Small intestine (tissue), 7 donors: ENCODE results near the gene AGBL3. TPM values are rescaled to one million over a fixed set of nuclear protein-coding genes. Genes with fewer than 3 reads are reported as not detected.

Experiments
- DNase-seq, 2 donors: peaks; one replicate each; pipeline versions ENCODE4 v3.0.0 to v3.0.0-alpha.2; 2013
- FAIRE-seq: peaks from 2 replicates; lab custom pipeline; 2012; peaks lifted over from hg19 to GRCh38; lab: Jason Lieb, UNC
- H3K27ac ChIP-seq, 3 donors: one replicate each; pipeline ENCODE4 v1.5.1; 2013; ENCODE audit warnings: low read length in 2 of 3, mild to moderate bottlenecking in 2 of 3, control low read depth in 1 of 3, inconsistent platforms in 1 of 3, low read depth in 1 of 3, moderate library complexity in 1 of 3
- H3K27me3 ChIP-seq, 3 donors: one replicate each; pipeline ENCODE4 v1.6.1; 2013; ENCODE audit warnings: low read length in 3 of 3, inconsistent platforms in 1 of 3; ENCODE audit not compliant: control insufficient read depth in 3 of 3, insufficient read depth in 3 of 3
- H3K36me3 ChIP-seq, 3 donors: one replicate each; pipeline ENCODE4 v1.6.1; 2013; ENCODE audit warnings: low read length in 3 of 3, inconsistent platforms in 1 of 3, low read depth in 1 of 3, mild to moderate bottlenecking in 1 of 3, moderate library complexity in 1 of 3; ENCODE audit not compliant: control insufficient read depth in 3 of 3, insufficient read depth in 2 of 3
- H3K4me1 ChIP-seq, 3 donors: one replicate each; pipeline ENCODE4 v1.6.1; 2013; ENCODE audit warnings: low read length in 2 of 3, inconsistent platforms in 1 of 3, low read depth in 1 of 3, mild to moderate bottlenecking in 1 of 3, moderate library complexity in 1 of 3; ENCODE audit not compliant: control insufficient read depth in 3 of 3, insufficient read depth in 2 of 3
- H3K4me3 ChIP-seq, 3 donors: one replicate each; pipeline ENCODE4 v1.5.1; 2013; ENCODE audit warnings: low read length in 3 of 3, control low read depth in 1 of 3, inconsistent platforms in 1 of 3, low read depth in 1 of 3, mild to moderate bottlenecking in 1 of 3, moderate library complexity in 1 of 3
- H3K9me3 ChIP-seq, 2 donors: one replicate each; pipeline ENCODE4 v1.6.1; 2013; ENCODE audit warnings: low read depth in 1 of 2, low read length in 1 of 2; ENCODE audit not compliant: control insufficient read depth in 2 of 2, insufficient read depth in 1 of 2
- WGBS, 3 donors: extraction: QIAGEN DNeasy Blood & Tissue Kit; methylation state at CpG; one replicate each; pipeline ENCODE4 v1.1.7; 2013; 5-methylcytosine and 5-hydroxymethylcytosine counted together
- polyA plus RNA-seq, 4 donors: library from polyadenylated mRNA; stranded (reverse) in 3 of 4; unstranded in 1 of 4; fragments of 200-250 nt in 3 of 4; fragments of 120-200 nt in 1 of 4; gene quantifications; one replicate each; pipeline versions ENCODE4 v1.2.1 to v1.2.3, GENCODE V29; 2013
- donor health status: healthy with polysubstance abuse.
- donor health status: control.
- donor health status: control.
- donor health status: Bipolar disorder and iron deficiency.
- donor health status: healthy.

Gene AGBL3
- polyA plus RNA-seq, 4 donors, result 0.27 to 3.8 (median 0.88) TPM

- Histone ChIP-seq H3K36me3 (no peaks in the 10 kb centered on the region), H3K4me1 (no peaks in the 10 kb centered on the region), H3K9me3 (peaks cover 0 to 16% of the 10 kb centered on the region in 2 donors), H3K27me3 (no peaks in the 10 kb centered on the region), H3K4me3 (no peak overlapping the region), H3K27ac (no peak overlapping the region)
- no peak for DNase-seq
- FAIRE-seq, result no peak
- WGBS, 3 donors, result 94 to 100% (median 95%) methylated on average over 1 of the region's 1 CpG
These were observed 105.4 kb downstream of the AGBL3 start for GRCh38 chr7:135091717-135092116.

DNA sequence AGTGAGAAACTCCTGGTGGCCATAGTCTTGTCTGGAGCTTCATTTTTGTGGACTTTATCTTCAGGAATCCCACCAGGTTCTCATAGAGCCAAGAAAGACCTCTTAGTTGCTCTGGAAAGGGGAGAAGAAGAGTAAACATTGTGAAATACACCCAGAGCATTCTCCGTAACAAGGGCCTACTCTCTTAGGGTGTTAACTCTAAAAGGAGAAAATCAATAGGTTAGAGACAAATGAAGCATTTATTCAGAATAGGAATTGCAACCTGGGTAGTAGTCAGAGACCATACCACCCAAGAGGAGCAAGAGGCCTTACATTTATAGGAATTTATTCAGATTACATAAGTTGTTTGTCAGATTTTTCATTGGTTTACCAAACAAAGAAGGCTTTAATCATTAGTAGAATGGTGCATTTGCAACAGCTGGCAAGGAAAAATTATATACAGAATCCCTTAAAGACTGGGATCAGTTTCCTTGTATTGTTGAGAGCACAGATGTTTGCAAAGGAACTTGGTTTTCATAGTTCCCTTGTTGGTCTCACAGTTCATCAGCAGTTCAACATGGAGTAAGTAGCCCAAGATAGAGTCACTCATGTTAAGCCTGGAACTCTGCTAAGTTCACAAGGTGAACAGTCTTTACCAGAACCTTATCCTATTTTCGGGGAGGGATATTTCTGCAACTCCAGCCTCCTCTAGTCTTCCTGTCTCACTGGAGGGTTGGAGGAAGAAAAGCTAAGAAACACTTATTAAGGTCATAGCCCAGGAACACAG, 108.3 kb downstream of the AGBL3 start:
- Histone ChIP-seq H3K9me3 (peaks cover 0 to 11% of the 10 kb centered on the region in 2 donors), H3K4me1 (no peaks in the 10 kb centered on the region), H3K27ac (no peak overlapping the region), H3K36me3 (no peaks in the 10 kb centered on the region), H3K4me3 (no peak overlapping the region), H3K27me3 (no peaks in the 10 kb centered on the region)
- FAIRE-seq (no peak), DNase-seq (no peak)
- 82 to 92% (median 89%) methylated on average over 2 of the region's 2 CpGs for WGBS, 3 donors

DNA sequence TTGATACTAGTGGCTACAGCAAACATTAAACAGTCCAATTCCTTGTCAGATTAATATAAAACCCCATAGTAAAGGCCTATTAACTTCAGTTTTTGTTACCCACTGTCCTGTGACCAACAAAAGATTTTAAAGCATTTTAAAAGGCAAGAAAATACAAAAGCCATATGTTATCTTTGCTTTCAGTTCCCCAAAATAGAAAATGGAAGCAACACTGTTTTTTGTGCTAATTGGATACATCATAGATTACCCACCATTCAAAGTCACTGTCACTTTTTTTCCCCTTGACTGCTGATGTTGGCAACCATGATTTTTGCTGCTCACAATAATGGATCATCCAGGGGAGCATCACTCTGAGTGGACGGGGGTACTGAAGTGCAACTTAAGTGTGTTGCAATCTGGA, 109.1 kb downstream of the AGBL3 start:
- H3K4me3 ChIP-seq, result no peak overlapping the region
- FAIRE-seq, result no peak

GRCh38 chr7:135098391-135098790, 112.1 kb downstream of the AGBL3 start:
- Histone ChIP-seq H3K4me1 (no peaks in the 10 kb centered on the region), H3K9me3 (no peaks in the 10 kb centered on the region), H3K27ac (no peak overlapping the region), H3K36me3 (no peaks in the 10 kb centered on the region), H3K27me3 (no peaks in the 10 kb centered on the region), H3K4me3 (no peak overlapping the region)
- FAIRE-seq (no peak), DNase-seq (no peak)
- 48 to 51% (median 50%) methylated on average over 3 of the region's 3 CpGs for WGBS, 3 donors

More for the DNA sequence above, 109.1 kb downstream of the AGBL3 start:
- Histone ChIP-seq H3K27ac (no peak overlapping the region), H3K9me3 (peaks cover 0 to 3% of the 10 kb centered on the region in 2 donors), H3K36me3 (no peaks in the 10 kb centered on the region), H3K4me1 (no peaks in the 10 kb centered on the region), H3K27me3 (no peaks in the 10 kb centered on the region)
- no peak for DNase-seq
- 79 to 83% (median 81%) methylated on average over 1 of the region's 1 CpG for WGBS, 3 donors

GRCh38 chr7:135100856-135101255, 114.5 kb downstream of the AGBL3 start:
- Histone ChIP-seq H3K27ac (no peak overlapping the region), H3K9me3 (no peaks in the 10 kb centered on the region), H3K36me3 (no peaks in the 10 kb centered on the region), H3K4me3 (no peak overlapping the region), H3K27me3 (no peaks in the 10 kb centered on the region), H3K4me1 (no peaks in the 10 kb centered on the region)
- no peak for DNase-seq
- FAIRE-seq, result no peak

DNA sequence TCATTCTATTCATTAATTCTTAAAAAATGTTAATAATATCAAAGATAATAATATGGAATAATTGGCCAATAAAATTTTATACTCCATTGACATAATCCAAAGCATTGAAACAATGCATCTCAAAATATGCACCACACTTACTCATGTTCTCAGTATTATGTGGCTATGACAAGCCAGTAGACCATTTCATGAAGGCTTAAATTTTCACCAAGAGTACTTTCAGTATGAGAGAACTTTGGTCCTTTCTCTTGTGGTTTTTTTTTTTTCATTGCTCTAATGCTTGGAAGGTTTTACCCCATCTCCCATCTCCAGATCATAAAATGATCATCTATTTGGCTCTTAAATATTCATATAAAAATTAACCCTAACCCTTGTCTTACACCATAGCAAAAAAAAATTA, 116.1 kb downstream of the AGBL3 start:
- H3K4me1 ChIP-seq, result no peaks in the 10 kb centered on the region
- no peak for DNase-seq
- no peaks in the 10 kb centered on the region for H3K36me3 ChIP-seq
- H3K27me3 ChIP-seq, result no peaks in the 10 kb centered on the region
- FAIRE-seq, result no peak
- no peaks in the 10 kb centered on the region for H3K9me3 ChIP-seq
- no peak overlapping the region for H3K27ac ChIP-seq
- H3K4me3 ChIP-seq, result no peak overlapping the region

DNA sequence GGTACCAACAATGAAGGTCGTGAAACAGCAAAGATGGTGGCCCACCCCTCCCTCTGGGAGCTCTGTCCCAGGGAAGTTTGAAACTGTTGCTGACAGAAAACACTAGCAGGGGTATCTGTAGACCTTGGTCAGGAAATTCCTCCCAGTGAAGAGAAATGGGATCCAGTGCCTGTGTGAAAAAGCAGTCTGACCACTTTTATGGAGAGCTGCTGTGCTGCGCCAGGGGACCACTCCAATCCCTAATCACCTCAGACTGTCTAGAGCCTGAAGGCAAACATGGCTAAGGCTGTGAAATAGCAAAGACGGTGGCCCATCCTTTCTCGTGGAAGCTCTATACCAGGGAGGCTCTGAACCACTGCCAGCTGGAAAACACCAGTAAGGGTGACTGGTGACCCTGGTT, 123.3 kb downstream of the AGBL3 start:
- WGBS, 3 donors, result 77 to 91% (median 83%) methylated on average over 4 of the region's 4 CpGs
- no peak for FAIRE-seq
- no peaks in the 10 kb centered on the region for H3K4me1 ChIP-seq
- H3K9me3 ChIP-seq, result no peaks in the 10 kb centered on the region
- H3K27me3 ChIP-seq, result no peaks in the 10 kb centered on the region
- H3K36me3 ChIP-seq, result no peaks in the 10 kb centered on the region
- no peak for DNase-seq
- no peak overlapping the region for H3K27ac ChIP-seq
- H3K4me3 ChIP-seq, result no peak overlapping the region

GRCh38 chr7:135109976-135110375, 123.7 kb downstream of the AGBL3 start:
- FAIRE-seq (no peak), DNase-seq (no peak)
- H3K36me3 ChIP-seq, result no peaks in the 10 kb centered on the region
- H3K27ac ChIP-seq, result no peak overlapping the region
- no peak overlapping the region for H3K4me3 ChIP-seq
- no peaks in the 10 kb centered on the region for H3K27me3 ChIP-seq
- no peaks in the 10 kb centered on the region for H3K9me3 ChIP-seq
- WGBS, 3 donors, result 80 to 94% (median 85%) methylated on average over 1 of the region's 1 CpG
- H3K4me1 ChIP-seq, result no peaks in the 10 kb centered on the region

GRCh38 chr7:135111379-135111778, 125.1 kb downstream of the AGBL3 start:
- no peak for FAIRE-seq

More at GRCh38 chr7:135111379-135111778, 125.1 kb downstream of the AGBL3 start:
- H3K36me3 ChIP-seq, result no peaks in the 10 kb centered on the region
- H3K27me3 ChIP-seq, result no peaks in the 10 kb centered on the region
- no peaks in the 10 kb centered on the region for H3K9me3 ChIP-seq
- 51 to 59% (median 53%) methylated on average over 2 of the region's 2 CpGs for WGBS, 3 donors
- DNase-seq, result no peak
- H3K4me1 ChIP-seq, result no peaks in the 10 kb centered on the region
- no peak overlapping the region for H3K27ac ChIP-seq
- no peak overlapping the region for H3K4me3 ChIP-seq
